Stimulated activated CD4-positive, alpha-beta T cell treated with anti-CD3 and anti-CD28 coated beads, Interleukin-1b, Interleukin-23, amount 100 ng/mL, for 1 hour (primary cell): ENCODE measurements around the gene DYRK3.
"Not testable (repeated sequence)": the region's sequence is repeated elsewhere in the genome, so short reads cannot be mapped to it uniquely, and the experiment has no call there.

Experiments
- DNase-seq, 2 donors: peaks; one replicate each; pipeline ENCODE4 v3.0.0-alpha.2; 2020; ENCODE audit warnings: low read depth in 2 of 2

Gene DYRK3

GRCh38 chr1:206635080-206635977, at the start of gene DYRK3:
Gene DYRK3, plus strand, starts transcription at chr1:206635536. Its CDS starts 168 bp downstream, at chr1:206635704.
- peak; percentile 76 to 79 for DNase-seq

DNA sequence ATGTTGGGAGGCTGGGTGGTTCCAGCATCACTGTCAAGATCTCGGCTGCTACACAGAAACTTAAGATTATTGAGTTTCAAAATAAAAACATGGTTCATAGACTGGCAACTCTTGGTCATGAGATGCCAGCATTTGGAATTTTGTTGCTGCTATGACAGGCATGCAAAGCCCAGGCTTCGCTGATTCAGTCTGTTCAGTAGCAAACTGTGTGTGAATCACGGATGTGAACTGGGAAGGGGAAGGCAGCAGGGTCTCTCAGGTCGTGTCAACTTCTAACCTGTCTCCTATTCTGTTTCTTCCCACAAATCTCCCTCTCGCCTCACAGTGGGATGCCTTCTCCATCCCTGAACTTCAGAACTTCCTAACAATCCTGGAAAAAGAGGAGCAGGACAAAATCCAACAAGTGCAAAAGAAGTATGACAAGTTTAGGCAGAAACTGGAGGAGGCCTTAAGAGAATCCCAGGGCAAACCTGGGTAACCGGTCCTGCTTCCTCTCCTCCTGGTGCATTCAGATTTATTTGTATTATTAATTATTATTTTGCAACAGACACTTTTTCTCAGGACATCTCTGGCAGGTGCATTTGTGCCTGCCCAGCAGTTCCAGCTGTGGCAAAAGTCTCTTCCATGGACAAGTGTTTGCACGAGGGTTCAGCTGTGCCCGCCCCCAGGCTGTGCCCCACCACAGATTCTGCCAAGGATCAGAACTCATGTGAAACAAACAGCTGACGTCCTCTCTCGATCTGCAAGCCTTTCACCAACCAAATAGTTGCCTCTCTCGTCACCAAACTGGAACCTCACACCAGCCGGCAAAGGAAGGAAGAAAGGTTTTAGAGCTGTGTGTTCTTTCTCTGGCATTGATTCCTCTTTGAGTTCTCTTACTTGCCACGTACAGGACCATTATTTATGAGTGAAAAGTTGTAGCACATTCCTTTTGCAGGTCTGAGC, 48.6 kb upstream of the DYRK3 start:
- DNase-seq, result no peak

GRCh38 chr1:206587904-206588303, 47.4 kb upstream of the DYRK3 start:
- no peak for DNase-seq

- no peak for DNase-seq
These were observed 46.8 kb upstream of the DYRK3 start for GRCh38 chr1:206588492-206588891.

- no peak for DNase-seq
These were observed 46.1 kb upstream of the DYRK3 start for GRCh38 chr1:206589206-206589605.

GRCh38 chr1:206590025-206590758, 45.1 kb upstream of the DYRK3 start:
- DNase-seq, result peak in 1 of 2 donors; percentile 43

DNA sequence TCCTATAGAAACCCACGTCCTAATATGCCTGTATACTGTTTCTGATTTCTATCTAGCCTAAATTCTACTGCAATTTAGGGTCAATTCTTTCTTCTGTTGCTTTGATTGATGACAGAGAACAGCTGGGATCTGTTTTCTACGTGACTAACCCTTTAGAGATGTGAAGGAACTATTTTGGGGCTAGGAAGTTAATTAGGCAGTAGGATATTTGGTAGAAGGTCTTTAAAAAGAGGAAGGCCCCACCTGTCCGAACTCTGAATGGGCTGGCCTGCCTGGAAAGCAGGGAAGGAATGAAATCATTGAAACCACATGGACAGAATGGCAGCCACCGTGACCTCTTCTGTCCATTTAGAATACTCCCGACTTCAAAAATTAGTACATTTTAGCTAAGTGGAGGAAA, 44.1 kb upstream of the DYRK3 start:
- no peak for DNase-seq

GRCh38 chr1:206591696-206592095, 43.6 kb upstream of the DYRK3 start:
- no peak for DNase-seq

DNA sequence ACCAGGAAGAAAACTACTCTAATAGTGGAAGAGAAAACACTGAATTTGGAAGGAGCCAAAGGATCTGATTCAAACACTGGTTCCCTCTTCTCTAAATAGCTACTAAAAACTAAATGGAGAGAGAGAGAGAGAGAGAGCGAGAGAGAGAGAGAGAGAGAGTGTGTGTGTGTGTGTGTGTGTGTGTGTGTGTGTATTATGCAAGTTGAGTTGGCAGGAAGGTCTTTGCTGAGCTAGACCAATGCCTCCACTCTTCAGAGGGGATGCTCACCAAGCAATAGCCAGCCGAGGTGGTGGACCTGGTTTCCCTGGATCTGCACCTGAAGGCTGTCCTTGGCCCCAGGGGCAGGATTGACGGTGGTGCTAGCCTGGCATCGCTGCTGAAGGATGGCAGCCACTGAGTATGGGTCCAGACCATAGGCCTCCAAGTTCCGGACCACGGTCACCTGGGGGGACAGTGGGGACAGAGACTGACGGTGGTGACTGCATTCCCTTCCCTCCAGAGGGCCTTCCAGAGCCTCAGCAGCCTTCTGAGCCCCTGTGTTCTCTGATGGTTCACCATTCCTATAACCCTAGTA, 41.9 kb upstream of the DYRK3 start:
- no peak for DNase-seq

- DNase-seq, result no peak
These were observed 39.6 kb upstream of the DYRK3 start for GRCh38 chr1:206595581-206596318.

GRCh38 chr1:206596319-206596666, 39.0 kb upstream of the DYRK3 start:
- no peak for DNase-seq

- no peak for DNase-seq
These were observed 34.8 kb upstream of the DYRK3 start for GRCh38 chr1:206600527-206600926.

- DNase-seq, result no peak
These were observed 30.5 kb upstream of the DYRK3 start for GRCh38 chr1:206604861-206605260.

DNA sequence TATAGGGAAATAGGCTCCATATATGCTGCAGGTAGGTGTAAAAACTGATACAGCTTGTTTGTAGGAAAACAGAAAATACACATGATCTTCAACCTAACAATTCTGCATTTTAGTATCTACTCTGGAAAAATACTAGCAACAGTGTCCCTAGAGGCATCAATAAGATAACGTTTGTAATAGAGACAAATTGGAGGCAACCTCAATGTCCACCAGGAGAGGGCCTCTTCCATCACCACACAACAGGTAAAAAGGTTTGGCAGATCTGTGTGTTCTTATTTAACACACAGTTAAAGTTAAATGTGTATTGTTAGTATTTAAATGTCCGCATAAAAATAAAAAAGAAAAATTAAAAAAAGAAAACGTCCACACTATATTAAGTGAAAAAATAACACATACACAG, 28.5 kb upstream of the DYRK3 start:
- no peak for DNase-seq

DNA sequence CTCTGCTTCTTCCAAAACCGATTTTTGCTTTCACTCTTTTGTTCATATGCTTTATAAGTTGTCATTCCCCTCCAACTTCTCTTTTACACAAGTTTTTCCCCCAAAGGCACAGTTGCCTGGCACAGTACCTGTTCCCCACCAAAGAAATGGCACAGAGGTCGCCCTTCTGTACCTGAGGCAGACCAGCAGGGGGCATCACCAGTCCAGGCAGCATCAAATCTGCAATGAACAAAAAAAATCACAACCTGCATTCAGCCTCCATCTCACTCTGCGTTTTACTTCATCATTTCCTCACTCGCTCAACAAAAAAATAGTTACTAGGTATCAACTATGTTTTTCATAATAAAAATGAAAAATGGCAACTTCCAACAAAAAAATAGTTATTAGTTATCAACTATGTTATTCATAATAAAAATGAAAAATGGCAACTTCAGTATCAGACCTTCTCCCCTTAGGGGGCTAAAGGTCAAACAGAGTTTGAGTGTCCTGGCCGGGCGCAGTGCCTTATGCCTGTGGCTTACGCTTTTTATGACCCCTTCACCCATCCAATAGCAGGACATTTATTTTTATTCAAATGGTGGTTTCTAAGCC, 27.1 kb upstream of the DYRK3 start:
- peak in 1 of 2 donors; percentile 33 for DNase-seq

- no peak for DNase-seq
These were observed 25.9 kb upstream of the DYRK3 start for GRCh38 chr1:206609229-206609991.

DNA sequence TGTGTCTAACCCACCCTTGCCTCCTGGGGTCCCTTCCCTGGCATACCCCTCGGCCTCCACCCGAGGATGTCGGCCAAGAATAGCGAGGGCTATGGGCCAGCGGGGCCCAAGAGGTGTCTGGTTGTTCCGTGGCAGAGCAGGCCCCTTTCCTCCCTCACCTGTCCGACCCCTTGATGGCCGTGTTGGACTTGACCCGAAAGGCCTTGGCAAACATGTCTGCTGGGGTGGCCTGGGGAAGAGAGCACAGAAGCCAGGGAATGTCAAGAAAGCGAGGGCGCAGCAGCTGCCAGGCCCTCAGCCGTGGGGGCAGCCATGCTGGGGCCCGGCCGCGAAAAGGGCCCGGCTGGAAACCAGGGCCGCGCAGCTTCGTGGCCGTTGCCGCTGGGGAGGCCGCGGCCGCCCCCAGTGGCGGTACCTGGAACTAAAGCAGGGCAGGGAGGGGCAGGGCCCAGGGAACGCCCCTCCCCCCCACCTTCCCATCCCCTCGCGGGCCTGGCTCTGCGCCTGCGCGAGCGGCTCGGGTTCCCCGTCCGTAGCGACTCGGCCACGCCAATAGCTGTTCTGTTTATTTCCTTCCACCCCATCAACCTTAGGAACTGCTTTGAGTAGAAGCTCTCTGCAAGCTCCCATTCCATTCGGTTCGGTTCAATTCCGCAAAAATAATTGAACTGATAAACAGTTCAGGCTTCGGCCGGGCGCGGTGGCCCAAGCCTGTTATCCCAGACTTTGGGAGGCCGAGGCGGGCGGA, 23.0 kb upstream of the DYRK3 start, which contains the start of gene EIF2D:
TSS of gene EIF2D (minus strand) at position 337 of the 748 bp plus-strand sequence. CDS start at position 214, 123 bp downstream.
- peak; percentile 87 to 93 for DNase-seq

- not testable (repeated sequence) for DNase-seq
These were observed 8.9 kb upstream of the DYRK3 start for GRCh38 chr1:206626396-206626795.

DNA sequence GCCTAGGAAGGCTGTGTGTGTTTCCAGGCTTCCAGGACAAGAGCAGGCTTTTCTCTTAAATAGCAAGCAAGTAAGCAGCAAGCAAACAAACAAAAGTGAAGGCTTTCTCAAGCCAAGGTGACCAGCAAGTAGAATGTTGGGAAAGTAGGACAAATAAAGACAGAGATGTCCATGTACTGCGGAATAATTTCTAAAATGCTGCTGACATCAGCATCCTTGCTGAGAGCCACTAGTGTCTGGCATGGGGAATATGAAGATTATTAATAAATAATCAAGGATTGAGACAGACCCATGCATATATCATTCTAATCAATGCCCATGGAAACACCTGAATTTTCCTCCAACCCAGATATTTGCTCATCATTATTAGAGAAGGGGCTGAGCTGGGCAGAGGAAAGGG, 6.4 kb upstream of the DYRK3 start:
- no peak for DNase-seq
